GM18517 (cell line): ENCODE results near the gene ABLIM1.

Source experiments
- ATAC-seq: cut with Tn5 transposase; IDR thresholded peaks from one replicate; pipeline ENCODE4 v1.9.1; 2021; ENCODE audit warnings: mild to moderate bottlenecking, moderate library complexity; ENCODE audit not compliant: unreplicated experiment

The ABLIM1 gene

GRCh38 chr10:114474989-114475388 is 183.1 kb downstream of the ABLIM1 start:
- ATAC-seq: no peak

- ATAC-seq: no peak
Observed at GRCh38 chr10:114473776-114474175, 184.3 kb downstream of the ABLIM1 start.

- ATAC-seq: no peak
Observed at GRCh38 chr10:114472877-114473253, 185.2 kb downstream of the ABLIM1 start.

- ATAC-seq: no peak
Observed at GRCh38 chr10:114471906-114472876, 185.9 kb downstream of the ABLIM1 start.

GRCh38 chr10:114470956-114471905 is 186.8 kb downstream of the ABLIM1 start:
- ATAC-seq: peak; percentile 96

- ATAC-seq: no peak
Observed at GRCh38 chr10:114470361-114470760, 187.7 kb downstream of the ABLIM1 start.

GRCh38 chr10:114458955-114459354 is 199.1 kb downstream of the ABLIM1 start:
- ATAC-seq: no peak

- no peak for ATAC-seq
Observed at GRCh38 chr10:114458216-114458920, 199.7 kb downstream of the ABLIM1 start.

- no peak for ATAC-seq
Observed at GRCh38 chr10:114453576-114453975, 204.5 kb downstream of the ABLIM1 start.

- ATAC-seq: no peak
Observed at GRCh38 chr10:114448897-114449296, 209.2 kb downstream of the ABLIM1 start.

- ATAC-seq: no peak
Observed at GRCh38 chr10:114445332-114445731, 212.7 kb downstream of the ABLIM1 start.

GRCh38 chr10:114444819-114445218 is 213.3 kb downstream of the ABLIM1 start:
- ATAC-seq: no peak

GRCh38 chr10:114442091-114442630 is 215.9 kb downstream of the ABLIM1 start:
- no peak for ATAC-seq

- no peak for ATAC-seq
Observed at GRCh38 chr10:114441107-114441506, 217.0 kb downstream of the ABLIM1 start.

- no peak for ATAC-seq
Observed at GRCh38 chr10:114437473-114438292, 220.4 kb downstream of the ABLIM1 start.

GRCh38 chr10:114436941-114437340 is 221.1 kb downstream of the ABLIM1 start:
- ATAC-seq: no peak

- ATAC-seq: no peak
Observed at GRCh38 chr10:114432566-114433093, 225.4 kb downstream of the ABLIM1 start.

- ATAC-seq: no peak
Observed at GRCh38 chr10:114431414-114432135, 226.5 kb downstream of the ABLIM1 start.
